Naive thymus-derived CD4-positive, alpha-beta T cell (primary cell): ENCODE data around the gene ZBTB32. TPM values are rescaled to one million over a fixed set of nuclear protein-coding genes. Genes with fewer than 3 reads are reported as not detected.

ENCODE experiments used
- polyA plus RNA-seq, 2 donors: library from polyadenylated mRNA; unstranded; fragments of 300-500 nt; fragmentation: Illumina TruSeq; gene quantifications; one replicate each; pipeline ENCODE4 v1.2.3, GENCODE V29; 2021
- total RNA-seq, 6 experiments: library from RNA in 5 of 6; stranded (reverse) in 5 of 6; gene quantifications; 1 replicate in 5 of 6; 2 replicates in 1 of 6; pipeline ENCODE4 v1.2.3 and lab custom pipeline; 2021 to 2026

The ZBTB32 gene
- total and polyA plus RNA-seq, 7 experiments from 2014 or later = 0.35 to 41.6 (median 1.0) TPM; not detected in 3

Other genes starting within 250 kb of the ZBTB32 start
- gene KRTDAP, start 214.1 kb upstream of the ZBTB32 start, total RNA-seq = not detected
- gene KRTDAP, start 214.1 kb upstream of the ZBTB32 start, polyA plus RNA-seq = not detected
- gene DMKN, start 190.9 kb upstream of the ZBTB32 start, total RNA-seq = under 1 TPM in 2 of 5 experiments, not detected in 3; 0.54 to 0.76 TPM
- not detected for gene DMKN, start 190.9 kb upstream of the ZBTB32 start, polyA plus RNA-seq
- gene SBSN, start 176.2 kb upstream of the ZBTB32 start, total RNA-seq = not detected
- not detected for gene SBSN, start 176.2 kb upstream of the ZBTB32 start, polyA plus RNA-seq
- gene GAPDHS, start 171.1 kb upstream of the ZBTB32 start, total RNA-seq = not detected
- not detected for gene GAPDHS, start 171.1 kb upstream of the ZBTB32 start, polyA plus RNA-seq
- 10 to 100 TPM; 24.7 to 54.0 (median 34.6) TPM for gene TMEM147, start 158.9 kb upstream of the ZBTB32 start, total RNA-seq
- 100 to 1,000 TPM; 143 to 154 TPM for gene TMEM147, start 158.9 kb upstream of the ZBTB32 start, polyA plus RNA-seq
- not detected for gene ATP4A, start 140.9 kb upstream of the ZBTB32 start, total RNA-seq
- gene ATP4A, start 140.9 kb upstream of the ZBTB32 start, polyA plus RNA-seq = not detected
- not detected for gene PMIS2, start 118.4 kb upstream of the ZBTB32 start, total RNA-seq
- gene PMIS2, start 118.4 kb upstream of the ZBTB32 start, polyA plus RNA-seq = not detected
- 10 to 100 TPM; 23.6 to 40.0 (median 28.4) TPM for gene HAUS5, start 91.8 kb upstream of the ZBTB32 start, total RNA-seq
- 1 to 10 TPM; 7.6 TPM for gene HAUS5, start 91.8 kb upstream of the ZBTB32 start, polyA plus RNA-seq
- gene RBM42, start 75.5 kb upstream of the ZBTB32 start, total RNA-seq = 10 to 100 TPM; 39.0 to 98.2 (median 51.3) TPM
- 10 to 100 TPM; 48.7 to 49.8 TPM for gene RBM42, start 75.5 kb upstream of the ZBTB32 start, polyA plus RNA-seq
- under 1 TPM in 3 of 5 experiments, not detected in 2; 0.56 to 0.71 (median 0.70) TPM for gene ETV2, start 62.8 kb upstream of the ZBTB32 start, total RNA-seq
- gene ETV2, start 62.8 kb upstream of the ZBTB32 start, polyA plus RNA-seq = under 1 TPM; 0.61 to 0.89 TPM
- gene COX6B1, start 56.2 kb upstream of the ZBTB32 start, total RNA-seq = 100 to 1,000 TPM; 172 to 464 (median 232) TPM
- 100 to 1,000 TPM; 819 to 873 TPM for gene COX6B1, start 56.2 kb upstream of the ZBTB32 start, polyA plus RNA-seq
- gene UPK1A, start 38.0 kb upstream of the ZBTB32 start, total RNA-seq = 1 to 10 TPM in 1 of 5 experiments, under 1 TPM in 1, not detected in 3; 0.41 to 1.3 TPM
- gene UPK1A, start 38.0 kb upstream of the ZBTB32 start, polyA plus RNA-seq = not detected
- 10 to 100 TPM; 64.2 to 79.8 (median 77.3) TPM for gene KMT2B, start 13.4 kb downstream of the ZBTB32 start, total RNA-seq
- 1 to 10 TPM in 1 of 2 donors, under 1 TPM in 1; 0.60 to 3.2 TPM for gene KMT2B, start 13.4 kb downstream of the ZBTB32 start, polyA plus RNA-seq
- gene IGFLR1, start 37.9 kb downstream of the ZBTB32 start, total RNA-seq = 100 to 1,000 TPM in 2 of 5 experiments, 10 to 100 TPM in 3; 61.4 to 113 (median 62.8) TPM
- gene IGFLR1, start 37.9 kb downstream of the ZBTB32 start, polyA plus RNA-seq = 100 to 1,000 TPM in 1 of 2 donors, 10 to 100 TPM in 1; 99.5 to 107 TPM
- gene U2AF1L4, start 40.9 kb downstream of the ZBTB32 start, total RNA-seq = 10 to 100 TPM; 33.7 to 86.8 (median 68.6) TPM
- gene U2AF1L4, start 40.9 kb downstream of the ZBTB32 start, polyA plus RNA-seq = 10 to 100 TPM; 75.7 to 89.7 TPM
- gene PSENEN, start 41.1 kb downstream of the ZBTB32 start, total RNA-seq = 10 to 100 TPM; 20.4 to 50.9 (median 26.3) TPM
- gene PSENEN, start 41.1 kb downstream of the ZBTB32 start, polyA plus RNA-seq = 10 to 100 TPM; 49.0 to 79.1 TPM
- 10 to 100 TPM in 4 of 5 experiments, 1 to 10 TPM in 1; 7.9 to 33.1 (median 18.9) TPM for gene LIN37, start 44.0 kb downstream of the ZBTB32 start, total RNA-seq
- gene LIN37, start 44.0 kb downstream of the ZBTB32 start, polyA plus RNA-seq = 10 to 100 TPM in 1 of 2 donors, 1 to 10 TPM in 1; 6.7 to 20.6 TPM
- under 1 TPM in 1 of 5 experiments, not detected in 4; 0.22 TPM for gene HSPB6, start 52.5 kb downstream of the ZBTB32 start, total RNA-seq
- gene HSPB6, start 52.5 kb downstream of the ZBTB32 start, polyA plus RNA-seq = not detected
- 10 to 100 TPM; 34.0 to 47.3 (median 39.7) TPM for gene PROSER3, start 53.6 kb downstream of the ZBTB32 start, total RNA-seq
- gene PROSER3, start 53.6 kb downstream of the ZBTB32 start, polyA plus RNA-seq = 1 to 10 TPM; 5.4 to 6.8 TPM
- 10 to 100 TPM; 15.3 to 55.5 (median 23.4) TPM for gene ARHGAP33, start 71.0 kb downstream of the ZBTB32 start, total RNA-seq
- gene ARHGAP33, start 71.0 kb downstream of the ZBTB32 start, polyA plus RNA-seq = 1 to 10 TPM in 1 of 2 donors, under 1 TPM in 1; 0.09 to 1.0 TPM
- gene PRODH2, start 108.3 kb downstream of the ZBTB32 start, total RNA-seq = not detected
- not detected for gene PRODH2, start 108.3 kb downstream of the ZBTB32 start, polyA plus RNA-seq
- gene NPHS1, start 147.9 kb downstream of the ZBTB32 start, total RNA-seq = under 1 TPM in 2 of 5 experiments, not detected in 3; 0.30 to 0.51 TPM
- gene NPHS1, start 147.9 kb downstream of the ZBTB32 start, polyA plus RNA-seq = not detected
- 1 to 10 TPM in 1 of 5 experiments, under 1 TPM in 2, not detected in 2; 0.16 to 1.3 (median 0.29) TPM for gene KIRREL2, start 152.4 kb downstream of the ZBTB32 start, total RNA-seq
- not detected for gene KIRREL2, start 152.4 kb downstream of the ZBTB32 start, polyA plus RNA-seq
- gene APLP1, start 164.0 kb downstream of the ZBTB32 start, total RNA-seq = 1 to 10 TPM in 1 of 5 experiments, not detected in 4; 2.4 TPM
- not detected for gene APLP1, start 164.0 kb downstream of the ZBTB32 start, polyA plus RNA-seq
- 100 to 1,000 TPM in 1 of 5 experiments, 10 to 100 TPM in 4; 47.8 to 116 (median 57.0) TPM for gene NFKBID, start 196.0 kb downstream of the ZBTB32 start, total RNA-seq
- gene NFKBID, start 196.0 kb downstream of the ZBTB32 start, polyA plus RNA-seq = 1 to 10 TPM; 2.4 to 6.5 TPM
- 100 to 1,000 TPM in 3 of 5 experiments, 10 to 100 TPM in 2; 57.4 to 117 (median 113) TPM for gene HCST, start 198.0 kb downstream of the ZBTB32 start, total RNA-seq
- 100 to 1,000 TPM; 879 to 895 TPM for gene HCST, start 198.0 kb downstream of the ZBTB32 start, polyA plus RNA-seq
- 100 to 1,000 TPM in 1 of 5 experiments, 10 to 100 TPM in 3, not detected in 1; 15.1 to 428 (median 35.6) TPM for gene TYROBP, start 203.7 kb downstream of the ZBTB32 start, total RNA-seq
- 1 to 10 TPM; 2.3 to 3.7 TPM for gene TYROBP, start 203.7 kb downstream of the ZBTB32 start, polyA plus RNA-seq
- 10 to 100 TPM in 3 of 5 experiments, 1 to 10 TPM in 2; 5.7 to 14.9 (median 11.6) TPM for gene LRFN3, start 231.8 kb downstream of the ZBTB32 start, total RNA-seq
- gene LRFN3, start 231.8 kb downstream of the ZBTB32 start, polyA plus RNA-seq = 1 to 10 TPM; 1.2 to 2.4 TPM